OCI-LY7 (cell line): ENCODE data around the gene TTC33. TPM values are rescaled to one million over a fixed set of nuclear protein-coding genes. Genes with fewer than 3 reads are reported as not detected.

ENCODE experiments used
- BruUV-seq: library from RNA; stranded (reverse); fragments of 400-500 nt; replicated peaks from 2 replicates; lab custom pipeline; 2021; lab: Mats Ljungman, UMichigan
- CTCF ChIA-PET: fragments of 300-600 bp; sonication (Branson Sonifier 250); formaldehyde crosslinking; loops from one replicate; lab custom pipeline; 2022; ENCODE audit warnings: antibody characterized with exemption; ENCODE audit not compliant: unreplicated experiment; lab: Charles Lee
- POLR2A ChIA-PET: fragments of 300-600 bp; sonication (Branson Sonifier 250); formaldehyde crosslinking; loops from one replicate; lab custom pipeline; 2022; ENCODE audit warnings: antibody characterized with exemption; lab: Charles Lee
- DNase-seq: peaks from one replicate; pipeline ENCODE4 v3.0.0-alpha.2; 2015; ENCODE audit warnings: low spot score
- H2AFZ ChIP-seq: fragments of 200-600 bp; sonication (generic), shearing (Covaris generic); 2 replicates; pipeline ENCODE4 v1.6.1; 2014; ENCODE audit warnings: mild to moderate bottlenecking, antibody characterized with exemption, low read length, moderate library complexity
- H3K27ac ChIP-seq: fragments of 200-600 bp; sonication (generic); 2 replicates; pipeline ENCODE4 v1.5.1; 2014; ENCODE audit warnings: mixed run types, low read depth, mild to moderate bottlenecking, moderate library complexity, low read length, inconsistent platforms; ENCODE audit not compliant: poor library complexity, severe bottlenecking
- H3K36me3 ChIP-seq: fragments of 200-600 bp; sonication (generic); 2 replicates; pipeline ENCODE4 v1.6.1; 2014; ENCODE audit warnings: mild to moderate bottlenecking, antibody characterized with exemption, low read length, moderate library complexity, mixed read lengths; ENCODE audit not compliant: insufficient read depth
- H3K4me1 ChIP-seq: fragments of 200-600 bp; sonication (generic); 2 replicates; pipeline ENCODE4 v1.5.1; 2014; ENCODE audit warnings: mild to moderate bottlenecking, low read length; ENCODE audit not compliant: insufficient read depth, poor library complexity, severe bottlenecking
- H3K4me2 ChIP-seq: fragments of 200-600 bp; sonication (generic); 2 replicates; pipeline ENCODE4 v1.6.1; 2014; ENCODE audit warnings: mild to moderate bottlenecking, low read length
- H3K4me3 ChIP-seq: fragments of 200-600 bp; sonication (generic); 2 replicates; pipeline ENCODE4 v1.5.1; 2014; ENCODE audit warnings: mild to moderate bottlenecking, low read depth, low read length; ENCODE audit not compliant: poor library complexity, severe bottlenecking
- H3K79me2 ChIP-seq: fragments of 200-600 bp; sonication (generic); 2 replicates; pipeline ENCODE4 v1.6.1; 2016; ENCODE audit warnings: low read depth, mild to moderate bottlenecking, low read length, moderate library complexity, mixed read lengths; ENCODE audit not compliant: insufficient read depth
- H3K9me2 ChIP-seq: fragments of 200-600 bp; sonication (generic); 2 replicates; pipeline ENCODE4 v1.6.1; 2016; ENCODE audit warnings: mild to moderate bottlenecking, low read length, mixed read lengths; ENCODE audit not compliant: insufficient read depth
- H3K9me3 ChIP-seq: fragments of 200-600 bp; sonication (generic); 2 replicates; pipeline ENCODE4 v1.6.1; 2014; ENCODE audit warnings: mild to moderate bottlenecking, mixed run types, low read length, mixed read lengths
- H4K20me1 ChIP-seq: fragments of 200-600 bp; sonication (generic); 2 replicates; pipeline ENCODE4 v1.6.1; 2014; ENCODE audit warnings: mild to moderate bottlenecking, antibody characterized with exemption, low read length, moderate library complexity, mixed read lengths; ENCODE audit not compliant: insufficient read depth
- CTCF ChIP-seq: fragments of 200-600 bp; sonication (generic); conservative IDR thresholded peaks from 2 replicates; pipeline ENCODE4 v1.5.1; 2014; ENCODE audit warnings: mild to moderate bottlenecking, antibody characterized with exemption, low read length, moderate library complexity, mixed read lengths
- EZH2phosphoT487 ChIP-seq: fragments of 200-600 bp; sonication (generic); IDR thresholded peaks from 2 replicates; pipeline ENCODE4 v1.6.1; 2018; ENCODE audit warnings: low read depth, borderline replicate concordance, mild to moderate bottlenecking, mixed run types, antibody characterized with exemption, low read length, moderate library complexity, mixed read lengths
- intact Hi-C: fragments of 100-400 bp; cut with micrococcal nuclease; formaldehyde crosslinking; loops from one replicate; pipeline ENCODE4 v1.10.0; 2022; ENCODE audit not compliant: unreplicated experiment
- total RNA-seq, 2 experiments: library from RNA; depleted of rRNA in 1 of 2; stranded (reverse); fragments of >200 nt in 1 of 2; shearing (Covaris generic) in 1 of 2; gene quantifications; 2 replicates each; pipeline ENCODE4 v1.2.3, GENCODE V29; 2014 to 2022

TTC33 gene
- total RNA-seq, 2 experiments from 2014 or later: 15.9 to 20.5 TPM

DNA sequence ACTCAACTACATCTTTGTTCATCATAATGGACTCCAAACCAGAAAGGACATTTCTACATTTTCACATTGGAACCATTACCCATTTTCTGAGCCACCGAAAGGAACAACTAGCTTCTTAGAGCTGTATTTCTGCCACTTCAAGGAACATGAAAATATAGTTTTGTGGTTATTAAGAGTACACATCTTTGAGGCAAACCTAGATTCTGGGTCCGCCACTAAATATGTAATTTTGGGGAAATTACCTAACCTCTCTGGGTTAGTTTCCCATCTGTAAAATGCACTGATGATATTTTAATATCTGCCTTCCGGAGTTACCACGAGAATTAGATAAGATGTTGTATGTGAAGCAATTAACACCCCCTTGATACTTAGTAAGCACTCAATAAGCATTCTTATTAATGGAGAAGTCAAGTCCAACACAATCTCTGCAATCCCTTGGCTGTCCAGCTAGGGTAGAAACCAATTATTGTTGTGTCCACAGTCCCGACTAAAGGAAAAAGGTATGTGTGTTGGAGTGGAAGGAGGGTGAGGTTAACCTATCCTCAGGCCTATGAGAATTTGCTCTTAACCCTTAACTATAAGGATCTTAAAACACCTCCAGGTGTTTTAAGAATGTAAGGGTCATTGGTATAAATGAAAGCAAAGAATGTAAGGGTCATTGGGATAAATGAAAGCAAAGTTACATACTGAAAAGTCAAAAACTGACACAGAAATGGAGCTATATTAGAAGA is 170.1 kb downstream of the TTC33 start:
- Histone ChIP-seq H3K4me2 (no peak overlapping the region), H3K27ac (no peak overlapping the region), H3K4me1 (peaks cover under 1% of the 10 kb centered on the region), H3K9me2 (no peaks in the 10 kb centered on the region), H3K36me3 (no peaks in the 10 kb centered on the region), H3K9me3 (0 out of 2 replicates have a peak, but pooled peaks cover 4% of the 10 kb centered on the region), H3K79me2 (no peaks in the 10 kb centered on the region), H4K20me1 (no peaks in the 10 kb centered on the region), H3K4me3 (no peak overlapping the region), H2AFZ (no peak overlapping the region)
- TF ChIP-seq CTCF (no peak), EZH2phosphoT487 (no peak)
- DNase-seq: no peak
- POLR2A ChIA-PET: interaction anchor here (0.6 to 3.8 kb wide), 4 partner anchors 9 to 301 kb away, joined by 3 to 13 read pairs (median 4); no protein-coding TSS in a partner anchor
- CTCF ChIA-PET: no interaction called here
- intact Hi-C loops: loop anchor here (5.0 kb wide), 2 partner anchors 203 to 553 kb away; no protein-coding TSS in a partner anchor
- BruUV-seq: no TSS peak

- H3K79me2 ChIP-seq: no peaks in the 10 kb centered on the region
- no peak for DNase-seq
- H3K27ac ChIP-seq: no peak overlapping the region
- no peak overlapping the region for H2AFZ ChIP-seq
- H3K36me3 ChIP-seq: no peaks in the 10 kb centered on the region
- BruUV-seq: no TSS peak
- TF ChIP-seq CTCF (no peak), EZH2phosphoT487 (no peak)
- no peaks in the 10 kb centered on the region for H3K9me3 ChIP-seq
- no peak overlapping the region for H3K4me2 ChIP-seq
- ChIA-PET CTCF (no interaction called here), POLR2A (interaction anchor here (0.9 kb wide), 1 partner anchor 9 kb away, joined by 3 read pairs; no protein-coding TSS in a partner anchor)
- no peaks in the 10 kb centered on the region for H3K9me2 ChIP-seq
- H4K20me1 ChIP-seq: no peaks in the 10 kb centered on the region
- intact Hi-C loops: no loop called here
- no peaks in the 10 kb centered on the region for H3K4me1 ChIP-seq
- no peak overlapping the region for H3K4me3 ChIP-seq
These were observed 171.7 kb downstream of the TTC33 start for GRCh38 chr5:40584054-40584453.
